Stimulated activated effector memory CD8-positive, alpha-beta T cell treated with anti-CD3 and anti-CD28 coated beads, Interleukin-12 subunit alpha, Interleukin-12 subunit beta, amount 100 ng/mL, for 72 hours (primary cell): ENCODE data around the gene ACAP3.

ENCODE experiments used
- ATAC-seq: fragments of 150-1000 bp; cut with Tn5 transposase; 2 replicates; pipeline ENCODE4 v1.10.0; 2021
- DNase-seq, 2 donors: peaks; one replicate each; pipeline ENCODE4 v3.0.0; 2021 to 2022; ENCODE audit warnings: low spot score in 2 of 2
- H3K27ac Mint-ChIP-seq: one replicate; pipeline ENCODE4 v1.8.0; 2022; ENCODE audit warnings: mild to moderate bottlenecking, mixed read lengths
- H3K36me3 Mint-ChIP-seq: one replicate; pipeline ENCODE4 v1.8.0; 2022; ENCODE audit warnings: mild to moderate bottlenecking, mixed read lengths
- H3K4me1 Mint-ChIP-seq: one replicate; pipeline ENCODE4 v1.8.0; 2022; ENCODE audit warnings: mixed read lengths
- H3K4me3 Mint-ChIP-seq: one replicate; pipeline ENCODE4 v1.8.0; 2022; ENCODE audit warnings: mild to moderate bottlenecking, mixed read lengths
- H3K9me3 Mint-ChIP-seq: one replicate; pipeline ENCODE4 v1.8.0; 2022; ENCODE audit warnings: mixed read lengths

The ACAP3 gene

GRCh38 chr1:1307923-1308755 is at the start of gene ACAP3, which contains the start of gene PUSL1:
Gene ACAP3, minus strand, starts transcription at chr1:1307930. Its CDS starts 115 bp downstream, at chr1:1307815.
Gene PUSL1, plus strand, starts transcription at chr1:1308597. Its CDS starts 47 bp downstream, at chr1:1308644.
- Mint-ChIP-seq H3K27ac (peak within 1 kb of the TSS; percentile 86), H3K4me1 (peaks cover 22% of the 10 kb centered on the region), H3K36me3 (peaks cover 35% of the 10 kb centered on the region), H3K9me3 (no peaks in the 10 kb centered on the region), H3K4me3 (peak within 1 kb of the TSS; percentile 78)
- ATAC-seq (peak; percentile 81), DNase-seq (peak; percentile 83 to 94)

GRCh38 chr1:1356796-1357401 is 49.2 kb upstream of the ACAP3 start:
- Mint-ChIP-seq H3K9me3 (no peaks in the 10 kb centered on the region), H3K4me1 (peaks cover 12% of the 10 kb centered on the region), H3K4me3 (no peak overlapping the region), H3K36me3 (no peaks in the 10 kb centered on the region), H3K27ac (no peak overlapping the region)
- ATAC-seq (peak; percentile 24), DNase-seq (no peak)

- DNase-seq = no peak
- H3K27ac Mint-ChIP-seq = no peak overlapping the region
- H3K4me1 Mint-ChIP-seq = peaks cover 13% of the 10 kb centered on the region
- ATAC-seq = no peak
- no peaks in the 10 kb centered on the region for H3K36me3 Mint-ChIP-seq
- no peaks in the 10 kb centered on the region for H3K9me3 Mint-ChIP-seq
- H3K4me3 Mint-ChIP-seq = no peak overlapping the region
Observed at GRCh38 chr1:1356166-1356795, 48.6 kb upstream of the ACAP3 start.

GRCh38 chr1:1355416-1355815 is 47.7 kb upstream of the ACAP3 start:
- Mint-ChIP-seq H3K36me3 (no peaks in the 10 kb centered on the region), H3K4me1 (peaks cover 13% of the 10 kb centered on the region), H3K4me3 (no peak overlapping the region), H3K9me3 (no peaks in the 10 kb centered on the region), H3K27ac (no peak overlapping the region)
- peak; percentile 42 for ATAC-seq
- DNase-seq = no peak

GRCh38 chr1:1354271-1355247 is 46.8 kb upstream of the ACAP3 start:
- Mint-ChIP-seq H3K36me3 (no peaks in the 10 kb centered on the region), H3K27ac (no peak overlapping the region), H3K4me3 (peak overlapping the region; percentile 18), H3K4me1 (peaks cover 13% of the 10 kb centered on the region), H3K9me3 (no peaks in the 10 kb centered on the region)
- DNase-seq (no peak), ATAC-seq (no peak)

GRCh38 chr1:1353389-1354151 is 45.8 kb upstream of the ACAP3 start:
- ATAC-seq = no peak
- peak overlapping the region; percentile 18 for H3K4me3 Mint-ChIP-seq
- no peak overlapping the region for H3K27ac Mint-ChIP-seq
- no peak for DNase-seq
- no peaks in the 10 kb centered on the region for H3K9me3 Mint-ChIP-seq
- no peaks in the 10 kb centered on the region for H3K36me3 Mint-ChIP-seq
- peaks cover 7% of the 10 kb centered on the region for H3K4me1 Mint-ChIP-seq

GRCh38 chr1:1352786-1353388 is 45.2 kb upstream of the ACAP3 start:
- no peak for DNase-seq
- peak overlapping the region; percentile 61 for H3K4me3 Mint-ChIP-seq
- H3K27ac Mint-ChIP-seq = no peak overlapping the region

GRCh38 chr1:1351511-1352427 is 44.0 kb upstream of the ACAP3 start:
- no peaks in the 10 kb centered on the region for H3K9me3 Mint-ChIP-seq
- DNase-seq = no peak
- ATAC-seq = no peak
- H3K27ac Mint-ChIP-seq = peak overlapping the region; percentile 29
- H3K4me1 Mint-ChIP-seq = peaks cover 17% of the 10 kb centered on the region
- no peaks in the 10 kb centered on the region for H3K36me3 Mint-ChIP-seq
- peak overlapping the region; percentile 61 for H3K4me3 Mint-ChIP-seq

More at GRCh38 chr1:1352786-1353388, 45.2 kb upstream of the ACAP3 start:
- Mint-ChIP-seq H3K4me1 (peaks cover 7% of the 10 kb centered on the region), H3K9me3 (no peaks in the 10 kb centered on the region), H3K36me3 (no peaks in the 10 kb centered on the region)
- no peak for ATAC-seq

GRCh38 chr1:1349256-1350012 is 41.7 kb upstream of the ACAP3 start, which contains the start of gene DVL1:
Gene DVL1, minus strand, starts transcription at chr1:1349418. Its CDS starts 353 bp downstream, at chr1:1349065.
- peak; percentile 84 to 85 for DNase-seq
- peak within 1 kb of the TSS; percentile 71 for H3K4me3 Mint-ChIP-seq
- peaks cover 24% of the 10 kb centered on the region for H3K4me1 Mint-ChIP-seq
- no peaks in the 10 kb centered on the region for H3K9me3 Mint-ChIP-seq
- peak; percentile 79 for ATAC-seq
- no peaks in the 10 kb centered on the region for H3K36me3 Mint-ChIP-seq
- H3K27ac Mint-ChIP-seq = no peak within 1 kb of the TSS

GRCh38 chr1:1348420-1349255 is 40.9 kb upstream of the ACAP3 start:
- ATAC-seq (peak; percentile 47), DNase-seq (no peak)
- Mint-ChIP-seq H3K4me3 (peak overlapping the region; percentile 71), H3K4me1 (peaks cover 24% of the 10 kb centered on the region), H3K9me3 (no peaks in the 10 kb centered on the region), H3K27ac (no peak overlapping the region), H3K36me3 (no peaks in the 10 kb centered on the region)

GRCh38 chr1:1347663-1348419 is 40.1 kb upstream of the ACAP3 start:
- no peak overlapping the region for H3K27ac Mint-ChIP-seq
- peaks cover 24% of the 10 kb centered on the region for H3K4me1 Mint-ChIP-seq
- ATAC-seq (no peak), DNase-seq (no peak)
- H3K9me3 Mint-ChIP-seq = no peaks in the 10 kb centered on the region
- H3K36me3 Mint-ChIP-seq = no peaks in the 10 kb centered on the region
- H3K4me3 Mint-ChIP-seq = peak overlapping the region; percentile 71
